Sigmoid colon (tissue), 4 donors: ENCODE data around the gene EGFL6.

ENCODE experiments used
- EP300 ChIP-seq, 4 donors: sonication (generic); formaldehyde crosslinking; IDR thresholded peaks; one replicate each; pipeline ENCODE4 v1.6.1; 2017; ENCODE audit warnings: antibody characterized with exemption in 4 of 4
- POLR2AphosphoS5 ChIP-seq, 4 donors: sonication (generic); formaldehyde crosslinking; IDR thresholded peaks; one replicate each; pipeline ENCODE4 v1.6.1; 2017; ENCODE audit warnings: antibody characterized with exemption in 4 of 4
- TF ChIP-seq, protein P1 (sequence below), 4 experiments: fragments of 450-650 bp in 3 of 4; fragments of 200-600 bp in 1 of 4; IDR thresholded peaks; one replicate each; pipeline ENCODE4 v1.5.1; 2016 to 2019; ENCODE audit warnings: antibody characterized with exemption in 4 of 4, mild to moderate bottlenecking in 3 of 4, moderate library complexity in 2 of 4

DNA sequence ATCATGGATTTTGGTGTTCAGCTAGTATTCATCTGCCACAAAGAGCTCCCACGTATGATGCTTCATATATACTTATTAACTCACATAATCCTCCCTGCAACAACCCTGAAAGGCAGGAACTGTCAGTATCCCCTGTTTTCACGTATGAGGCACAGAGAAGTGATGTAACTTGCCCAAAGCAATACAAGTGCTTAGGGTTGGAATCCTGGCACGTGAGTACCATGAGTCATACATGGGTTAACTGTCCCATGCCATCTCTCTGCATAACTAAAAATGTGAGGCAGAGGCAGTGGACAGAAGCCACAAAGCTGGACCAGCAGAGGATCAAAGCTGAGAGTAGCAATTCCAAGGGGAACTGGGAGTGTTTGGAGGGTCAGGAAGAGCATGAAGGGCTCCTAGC is 35.7 kb upstream of the EGFL6 start:
- TF ChIP-seq POLR2AphosphoS5 (IDR thresholded peaks at IDR 0.05) (no peak), EP300 (IDR thresholded peaks at IDR 0.05) (no peak)
- TF ChIP-seq, protein P1, sequence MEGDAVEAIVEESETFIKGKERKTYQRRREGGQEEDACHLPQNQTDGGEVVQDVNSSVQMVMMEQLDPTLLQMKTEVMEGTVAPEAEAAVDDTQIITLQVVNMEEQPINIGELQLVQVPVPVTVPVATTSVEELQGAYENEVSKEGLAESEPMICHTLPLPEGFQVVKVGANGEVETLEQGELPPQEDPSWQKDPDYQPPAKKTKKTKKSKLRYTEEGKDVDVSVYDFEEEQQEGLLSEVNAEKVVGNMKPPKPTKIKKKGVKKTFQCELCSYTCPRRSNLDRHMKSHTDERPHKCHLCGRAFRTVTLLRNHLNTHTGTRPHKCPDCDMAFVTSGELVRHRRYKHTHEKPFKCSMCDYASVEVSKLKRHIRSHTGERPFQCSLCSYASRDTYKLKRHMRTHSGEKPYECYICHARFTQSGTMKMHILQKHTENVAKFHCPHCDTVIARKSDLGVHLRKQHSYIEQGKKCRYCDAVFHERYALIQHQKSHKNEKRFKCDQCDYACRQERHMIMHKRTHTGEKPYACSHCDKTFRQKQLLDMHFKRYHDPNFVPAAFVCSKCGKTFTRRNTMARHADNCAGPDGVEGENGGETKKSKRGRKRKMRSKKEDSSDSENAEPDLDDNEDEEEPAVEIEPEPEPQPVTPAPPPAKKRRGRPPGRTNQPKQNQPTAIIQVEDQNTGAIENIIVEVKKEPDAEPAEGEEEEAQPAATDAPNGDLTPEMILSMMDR (IDR thresholded peaks at IDR 0.05) = no peak
